Measurements from ENCODE around the gene POLR1E.

DNA sequence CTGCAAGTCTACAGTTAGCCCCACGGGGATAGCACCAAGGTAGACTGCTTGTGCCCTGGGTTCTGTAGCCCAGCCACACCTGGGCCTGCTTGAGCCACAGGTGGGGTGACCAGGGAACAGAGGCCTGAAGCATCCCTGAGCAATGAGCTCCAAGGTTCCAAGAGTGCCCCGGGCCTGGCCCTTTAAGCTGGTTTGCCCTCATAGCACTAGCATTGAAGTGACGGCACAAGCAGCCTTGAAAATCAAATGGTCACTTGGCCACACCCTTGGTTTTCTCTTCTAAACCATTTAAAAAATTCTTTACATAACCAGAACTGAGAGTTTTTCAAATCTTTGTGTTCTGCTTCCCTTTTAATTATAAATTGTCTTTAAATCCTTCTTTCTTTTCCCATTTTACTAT, 65.7 kb downstream of the POLR1E start:
- TF ChIP-seq CTCF (IDR thresholded peaks at IDR 0.05; ENCODE audit: low read depth, low read length, poor library complexity, severe bottlenecking), result no peak
- TF ChIP-seq EZH2phosphoT487 (IDR thresholded peaks at IDR 0.05; ENCODE audit: borderline replicate concordance, low read length), result no peak
